OCI-LY7 (cell line): ENCODE measurements around the gene MYO1F. TPM values are rescaled to one million over a fixed set of nuclear protein-coding genes. Genes with fewer than 3 reads are reported as not detected.

Source experiments
- BruUV-seq: library from RNA; stranded (reverse); fragments of 400-500 nt; replicated peaks from 2 replicates; lab custom pipeline; 2021; lab: Mats Ljungman, UMichigan
- CTCF ChIA-PET: fragments of 300-600 bp; sonication (Branson Sonifier 250); formaldehyde crosslinking; loops from one replicate; lab custom pipeline; 2022; ENCODE audit warnings: antibody characterized with exemption; ENCODE audit not compliant: unreplicated experiment; lab: Charles Lee
- POLR2A ChIA-PET: fragments of 300-600 bp; sonication (Branson Sonifier 250); formaldehyde crosslinking; loops from one replicate; lab custom pipeline; 2022; ENCODE audit warnings: antibody characterized with exemption; lab: Charles Lee
- DNase-seq: peaks from one replicate; pipeline ENCODE4 v3.0.0-alpha.2; 2015; ENCODE audit warnings: low spot score
- H2AFZ ChIP-seq: fragments of 200-600 bp; sonication (generic), shearing (Covaris generic); 2 replicates; pipeline ENCODE4 v1.6.1; 2014; ENCODE audit warnings: mild to moderate bottlenecking, antibody characterized with exemption, low read length, moderate library complexity
- H3K27ac ChIP-seq: fragments of 200-600 bp; sonication (generic); 2 replicates; pipeline ENCODE4 v1.5.1; 2014; ENCODE audit warnings: mixed run types, low read depth, mild to moderate bottlenecking, moderate library complexity, low read length, inconsistent platforms; ENCODE audit not compliant: poor library complexity, severe bottlenecking
- H3K36me3 ChIP-seq: fragments of 200-600 bp; sonication (generic); 2 replicates; pipeline ENCODE4 v1.6.1; 2014; ENCODE audit warnings: mild to moderate bottlenecking, antibody characterized with exemption, low read length, moderate library complexity, mixed read lengths; ENCODE audit not compliant: insufficient read depth
- H3K4me1 ChIP-seq: fragments of 200-600 bp; sonication (generic); 2 replicates; pipeline ENCODE4 v1.5.1; 2014; ENCODE audit warnings: mild to moderate bottlenecking, low read length; ENCODE audit not compliant: insufficient read depth, poor library complexity, severe bottlenecking
- H3K4me2 ChIP-seq: fragments of 200-600 bp; sonication (generic); 2 replicates; pipeline ENCODE4 v1.6.1; 2014; ENCODE audit warnings: mild to moderate bottlenecking, low read length
- H3K4me3 ChIP-seq: fragments of 200-600 bp; sonication (generic); 2 replicates; pipeline ENCODE4 v1.5.1; 2014; ENCODE audit warnings: mild to moderate bottlenecking, low read depth, low read length; ENCODE audit not compliant: poor library complexity, severe bottlenecking
- H3K79me2 ChIP-seq: fragments of 200-600 bp; sonication (generic); 2 replicates; pipeline ENCODE4 v1.6.1; 2016; ENCODE audit warnings: low read depth, mild to moderate bottlenecking, low read length, moderate library complexity, mixed read lengths; ENCODE audit not compliant: insufficient read depth
- H3K9me2 ChIP-seq: fragments of 200-600 bp; sonication (generic); 2 replicates; pipeline ENCODE4 v1.6.1; 2016; ENCODE audit warnings: mild to moderate bottlenecking, low read length, mixed read lengths; ENCODE audit not compliant: insufficient read depth
- H3K9me3 ChIP-seq: fragments of 200-600 bp; sonication (generic); 2 replicates; pipeline ENCODE4 v1.6.1; 2014; ENCODE audit warnings: mild to moderate bottlenecking, mixed run types, low read length, mixed read lengths
- H4K20me1 ChIP-seq: fragments of 200-600 bp; sonication (generic); 2 replicates; pipeline ENCODE4 v1.6.1; 2014; ENCODE audit warnings: mild to moderate bottlenecking, antibody characterized with exemption, low read length, moderate library complexity, mixed read lengths; ENCODE audit not compliant: insufficient read depth
- EZH2phosphoT487 ChIP-seq: fragments of 200-600 bp; sonication (generic); IDR thresholded peaks from 2 replicates; pipeline ENCODE4 v1.6.1; 2018; ENCODE audit warnings: low read depth, borderline replicate concordance, mild to moderate bottlenecking, mixed run types, antibody characterized with exemption, low read length, moderate library complexity, mixed read lengths
- intact Hi-C: fragments of 100-400 bp; cut with micrococcal nuclease; formaldehyde crosslinking; loops from one replicate; pipeline ENCODE4 v1.10.0; 2022; ENCODE audit not compliant: unreplicated experiment
- total RNA-seq, 2 experiments: library from RNA; depleted of rRNA in 1 of 2; stranded (reverse); fragments of >200 nt in 1 of 2; shearing (Covaris generic) in 1 of 2; gene quantifications; 2 replicates each; pipeline ENCODE4 v1.2.3, GENCODE V29; 2014 to 2022
- TF ChIP-seq, protein P1 (sequence below): fragments of 200-600 bp; sonication (generic); conservative IDR thresholded peaks from 2 replicates; pipeline ENCODE4 v1.5.1; 2014; ENCODE audit warnings: mild to moderate bottlenecking, antibody characterized with exemption, low read length, moderate library complexity, mixed read lengths

The MYO1F gene
- total RNA-seq, 2 experiments from 2014 or later = 8.8 to 18.4 TPM

DNA sequence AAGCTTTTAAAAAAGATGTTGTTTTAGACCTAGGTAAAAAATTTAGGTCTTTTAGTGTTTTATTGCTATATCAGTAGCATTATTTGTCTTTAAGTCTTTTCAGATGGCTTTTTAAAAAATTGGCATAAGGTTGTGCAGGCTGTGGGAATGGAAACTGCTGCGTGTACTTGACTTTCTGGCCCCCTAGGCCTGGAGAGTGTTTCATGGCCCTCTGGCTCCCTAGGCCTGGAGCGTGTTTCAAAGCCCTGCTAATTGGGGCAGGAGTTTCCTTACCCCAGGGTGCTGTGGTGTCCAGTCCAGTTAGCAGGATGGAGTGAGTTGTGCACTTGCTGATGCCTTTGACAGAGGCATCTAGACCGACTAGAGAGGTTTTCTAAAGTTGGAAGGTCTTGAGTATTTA, 98.6 kb downstream of the MYO1F start:
- Histone ChIP-seq H3K79me2 (peaks cover 76% of the 10 kb centered on the region), H3K27ac (no peak overlapping the region), H3K4me2 (no peak overlapping the region), H3K4me1 (peaks cover 19% of the 10 kb centered on the region), H3K9me2 (no peaks in the 10 kb centered on the region), H3K4me3 (no peak overlapping the region), H4K20me1 (0 out of 2 replicates have a peak, but pooled peaks cover 5% of the 10 kb centered on the region), H3K36me3 (peaks cover 89% of the 10 kb centered on the region), H2AFZ (no peak overlapping the region), H3K9me3 (no peaks in the 10 kb centered on the region)
- intact Hi-C loops = no loop called here
- no TSS peak for BruUV-seq
- POLR2A ChIA-PET = interaction anchor here (0.6 kb wide), 1 partner anchor 39 kb away, joined by 5 read pairs; no protein-coding TSS in a partner anchor
- no peak for DNase-seq
- TF ChIP-seq EZH2phosphoT487 = no peak
- TF ChIP-seq, protein P1, sequence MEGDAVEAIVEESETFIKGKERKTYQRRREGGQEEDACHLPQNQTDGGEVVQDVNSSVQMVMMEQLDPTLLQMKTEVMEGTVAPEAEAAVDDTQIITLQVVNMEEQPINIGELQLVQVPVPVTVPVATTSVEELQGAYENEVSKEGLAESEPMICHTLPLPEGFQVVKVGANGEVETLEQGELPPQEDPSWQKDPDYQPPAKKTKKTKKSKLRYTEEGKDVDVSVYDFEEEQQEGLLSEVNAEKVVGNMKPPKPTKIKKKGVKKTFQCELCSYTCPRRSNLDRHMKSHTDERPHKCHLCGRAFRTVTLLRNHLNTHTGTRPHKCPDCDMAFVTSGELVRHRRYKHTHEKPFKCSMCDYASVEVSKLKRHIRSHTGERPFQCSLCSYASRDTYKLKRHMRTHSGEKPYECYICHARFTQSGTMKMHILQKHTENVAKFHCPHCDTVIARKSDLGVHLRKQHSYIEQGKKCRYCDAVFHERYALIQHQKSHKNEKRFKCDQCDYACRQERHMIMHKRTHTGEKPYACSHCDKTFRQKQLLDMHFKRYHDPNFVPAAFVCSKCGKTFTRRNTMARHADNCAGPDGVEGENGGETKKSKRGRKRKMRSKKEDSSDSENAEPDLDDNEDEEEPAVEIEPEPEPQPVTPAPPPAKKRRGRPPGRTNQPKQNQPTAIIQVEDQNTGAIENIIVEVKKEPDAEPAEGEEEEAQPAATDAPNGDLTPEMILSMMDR = no peak
- CTCF ChIA-PET = no interaction called here

DNA sequence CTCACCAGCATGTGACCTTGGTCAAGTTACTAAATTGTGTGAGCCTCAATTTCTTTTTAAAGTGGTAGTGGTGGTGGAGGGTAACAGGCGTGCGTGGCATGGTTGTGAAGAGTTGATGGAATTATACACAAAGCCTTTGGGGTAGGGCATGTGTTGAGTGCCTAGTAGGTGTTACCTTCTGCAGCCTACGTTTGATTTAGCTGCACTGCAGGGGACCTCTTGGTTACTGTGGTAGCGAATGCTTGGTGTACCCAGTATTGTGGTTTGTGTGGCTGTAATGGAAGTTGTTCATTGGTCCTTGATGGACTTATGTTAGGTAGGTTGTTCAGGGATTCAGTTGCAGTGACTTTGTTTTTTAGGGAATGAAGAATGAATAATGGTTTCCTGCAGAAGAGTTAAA, 99.4 kb downstream of the MYO1F start:
- BruUV-seq = no TSS peak
- intact Hi-C loops = no loop called here
- H3K9me2 ChIP-seq = no peaks in the 10 kb centered on the region
- peaks cover 76% of the 10 kb centered on the region for H3K79me2 ChIP-seq
- peaks cover 85% of the 10 kb centered on the region for H3K36me3 ChIP-seq
- H3K27ac ChIP-seq = no peak overlapping the region
- DNase-seq = no peak
- H2AFZ ChIP-seq = no peak overlapping the region
- H3K4me3 ChIP-seq = no peak overlapping the region
- 0 out of 2 replicates have a peak, but pooled peaks cover 5% of the 10 kb centered on the region for H4K20me1 ChIP-seq
- ChIA-PET CTCF (no interaction called here), POLR2A (interaction anchor here (0.6 kb wide), 1 partner anchor 44 kb away, joined by 3 read pairs; no protein-coding TSS in a partner anchor)
- H3K4me2 ChIP-seq = no peak overlapping the region
- no peaks in the 10 kb centered on the region for H3K9me3 ChIP-seq
- TF ChIP-seq, protein P1 = no peak
- no peak for TF ChIP-seq EZH2phosphoT487
- H3K4me1 ChIP-seq = peaks cover 26% of the 10 kb centered on the region

DNA sequence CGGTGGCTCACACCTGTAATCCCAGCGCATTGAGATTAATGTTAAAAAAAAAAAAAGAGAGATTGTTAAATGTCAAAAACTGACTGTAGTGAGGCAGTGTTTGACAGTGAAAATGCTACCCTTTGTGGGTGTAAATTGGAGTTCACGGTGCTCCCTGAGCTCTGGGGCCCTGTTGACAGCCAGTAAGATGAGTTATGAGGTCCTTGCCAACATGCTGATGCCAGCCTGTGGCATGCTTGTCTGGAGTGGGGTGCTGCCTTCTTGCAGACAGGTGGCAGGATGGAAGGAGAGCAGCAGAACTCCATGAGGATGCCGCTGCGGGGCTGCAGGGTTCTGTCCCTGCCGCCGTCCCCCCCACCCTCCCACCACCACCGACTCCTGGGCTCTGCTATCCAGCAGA, 100.7 kb downstream of the MYO1F start:
- Histone ChIP-seq H3K9me2 (no peaks in the 10 kb centered on the region), H2AFZ (no peak overlapping the region), H3K9me3 (no peaks in the 10 kb centered on the region), H3K27ac (no peak overlapping the region), H4K20me1 (0 out of 2 replicates have a peak, but pooled peaks cover 5% of the 10 kb centered on the region), H3K36me3 (peaks cover 85% of the 10 kb centered on the region), H3K79me2 (peaks cover 69% of the 10 kb centered on the region), H3K4me2 (no peak overlapping the region), H3K4me3 (no peak overlapping the region), H3K4me1 (peaks cover 40% of the 10 kb centered on the region)
- no peak for DNase-seq
- ChIA-PET CTCF (no interaction called here), POLR2A (no interaction called here)
- TF ChIP-seq, protein P1 = no peak
- TF ChIP-seq EZH2phosphoT487 = no peak
- intact Hi-C loops = no loop called here
- no TSS peak for BruUV-seq
